IPS-15b (cell line): ENCODE results near the gene DNAI1.

ENCODE experiments used
- H3K27me3 ChIP-seq: one replicate; pipeline ENCODE4 v1.6.1; 2013; ENCODE audit warnings: low read length; ENCODE audit not compliant: control insufficient read depth, insufficient read depth
- H3K36me3 ChIP-seq: one replicate; pipeline ENCODE4 v1.6.1; 2013; ENCODE audit warnings: low read length; ENCODE audit not compliant: control insufficient read depth, insufficient read depth
- H3K4me1 ChIP-seq: one replicate; pipeline ENCODE4 v1.6.1; 2013; ENCODE audit warnings: mild to moderate bottlenecking, low read length; ENCODE audit not compliant: control insufficient read depth, insufficient read depth
- H3K4me3 ChIP-seq: one replicate; pipeline ENCODE4 v1.5.1; 2013; ENCODE audit warnings: low read depth, low read length
- H3K9ac ChIP-seq: one replicate; pipeline ENCODE4 v1.6.1; 2013; ENCODE audit warnings: low read depth, mild to moderate bottlenecking, low read length
- H3K9me3 ChIP-seq: one replicate; pipeline ENCODE4 v1.6.1; 2013; ENCODE audit warnings: mild to moderate bottlenecking, low read length; ENCODE audit not compliant: control insufficient read depth, insufficient read depth

DNAI1 gene

DNA sequence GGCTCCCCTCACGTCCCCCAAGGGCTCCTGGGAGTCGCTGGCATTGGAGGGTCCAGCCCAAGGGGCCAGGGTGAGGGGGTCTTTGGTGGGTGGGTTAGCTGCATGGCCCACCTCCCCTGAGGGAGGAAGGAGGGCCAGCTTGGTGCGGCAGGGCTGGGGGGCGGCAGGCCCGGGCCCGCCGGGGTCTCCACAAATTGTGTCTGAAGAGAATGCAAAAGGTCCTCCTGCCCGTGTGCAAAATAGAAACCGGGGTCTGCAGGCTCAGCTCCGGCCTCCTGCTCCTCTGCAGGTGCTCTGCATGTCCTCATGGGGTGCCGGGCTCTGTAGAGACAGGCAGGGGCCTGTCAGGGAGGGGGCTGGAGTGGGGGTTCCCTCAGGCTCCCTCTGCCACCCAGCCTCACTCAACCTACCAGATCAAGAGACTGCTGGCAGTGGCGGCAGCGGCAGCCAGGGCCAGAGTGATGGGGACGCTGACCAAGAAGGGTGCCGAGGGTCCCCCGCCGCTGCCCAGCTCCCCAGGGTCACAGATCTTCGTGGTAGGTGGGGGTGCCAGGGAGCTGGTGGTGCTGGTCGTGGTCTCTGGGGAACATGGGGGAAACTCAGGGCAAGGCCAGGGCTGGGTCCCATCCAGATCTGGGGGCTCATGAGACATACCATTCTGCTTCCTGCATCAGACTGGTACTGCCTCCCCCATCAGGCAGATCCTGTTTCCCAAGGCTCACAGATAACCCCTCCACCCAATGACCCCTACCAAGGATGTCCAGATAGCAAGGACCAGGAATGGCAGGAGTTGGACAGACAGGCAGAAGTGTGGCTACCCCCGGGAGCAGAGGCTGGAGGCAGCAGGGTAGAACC lies 93.4 kb downstream of the DNAI1 start:
- H3K9ac ChIP-seq: no peak overlapping the region
- no peak overlapping the region for H3K4me3 ChIP-seq
- no peaks in the 10 kb centered on the region for H3K36me3 ChIP-seq
- no peaks in the 10 kb centered on the region for H3K9me3 ChIP-seq
- H3K4me1 ChIP-seq: peaks cover 13% of the 10 kb centered on the region
- peaks cover 3% of the 10 kb centered on the region for H3K27me3 ChIP-seq

DNA sequence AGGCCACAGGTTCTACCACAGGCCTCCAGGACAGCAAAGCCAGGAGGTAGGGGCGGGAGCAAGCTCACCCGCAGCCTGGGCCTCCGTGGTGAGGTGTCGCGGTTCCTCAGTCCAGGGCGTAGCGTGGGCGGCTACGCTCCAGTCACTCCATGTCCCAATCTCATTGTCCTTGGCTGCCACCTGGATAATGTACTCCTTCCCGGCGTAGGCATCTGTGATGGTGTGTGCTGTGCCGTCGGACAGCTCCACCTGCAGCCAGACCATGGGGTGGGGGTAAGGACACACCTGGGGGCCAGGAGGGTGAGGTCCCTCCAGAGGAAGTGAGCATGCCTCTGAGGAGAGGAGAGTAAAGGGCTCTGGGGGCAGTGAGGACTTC lies 94.0 kb downstream of the DNAI1 start:
- Histone ChIP-seq H3K9me3 (no peaks in the 10 kb centered on the region), H3K36me3 (no peaks in the 10 kb centered on the region), H3K27me3 (peaks cover 3% of the 10 kb centered on the region), H3K4me1 (peaks cover 13% of the 10 kb centered on the region), H3K4me3 (no peak overlapping the region), H3K9ac (no peak overlapping the region)

- Histone ChIP-seq H3K9me3 (no peaks in the 10 kb centered on the region), H3K27me3 (peaks cover 3% of the 10 kb centered on the region), H3K36me3 (no peaks in the 10 kb centered on the region), H3K9ac (no peak overlapping the region), H3K4me1 (peaks cover 13% of the 10 kb centered on the region), H3K4me3 (no peak overlapping the region)
Measured at GRCh38 chr9:34552986-34553385, 94.4 kb downstream of the DNAI1 start.

DNA sequence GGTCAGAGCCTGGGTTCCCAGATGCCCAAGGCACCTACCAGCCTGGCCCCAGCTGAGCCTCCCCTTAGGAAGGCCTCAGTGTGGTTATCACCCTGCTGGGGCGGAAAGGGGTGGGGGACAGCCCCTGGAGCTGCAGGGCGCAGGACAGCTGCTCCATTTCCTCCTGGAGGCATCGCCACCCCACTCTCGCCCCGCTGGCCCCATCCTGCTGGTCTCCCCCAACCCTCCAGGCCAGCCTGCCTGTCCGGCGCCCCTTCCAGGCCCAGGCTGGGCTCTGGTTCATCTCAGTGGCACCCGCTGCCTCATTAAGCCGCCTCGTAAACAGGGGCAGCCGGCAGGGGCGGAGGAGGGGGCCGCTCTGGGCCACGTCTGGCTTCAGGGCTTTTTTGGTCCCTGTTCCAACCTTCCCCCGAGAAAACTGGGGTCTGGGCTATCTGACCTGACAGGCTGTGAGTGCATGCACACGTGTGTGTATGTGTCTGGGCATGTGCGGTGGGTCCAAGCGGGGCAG lies 95.0 kb downstream of the DNAI1 start:
- Histone ChIP-seq H3K4me1 (peaks cover 13% of the 10 kb centered on the region), H3K36me3 (no peaks in the 10 kb centered on the region), H3K27me3 (no peaks in the 10 kb centered on the region), H3K9ac (no peak overlapping the region), H3K9me3 (no peaks in the 10 kb centered on the region), H3K4me3 (no peak overlapping the region)

- Histone ChIP-seq H3K4me1 (peaks cover 13% of the 10 kb centered on the region), H3K9me3 (no peaks in the 10 kb centered on the region), H3K4me3 (no peak overlapping the region), H3K36me3 (no peaks in the 10 kb centered on the region), H3K9ac (no peak overlapping the region), H3K27me3 (no peaks in the 10 kb centered on the region)
Measured at GRCh38 chr9:34554211-34555001, 95.8 kb downstream of the DNAI1 start.

DNA sequence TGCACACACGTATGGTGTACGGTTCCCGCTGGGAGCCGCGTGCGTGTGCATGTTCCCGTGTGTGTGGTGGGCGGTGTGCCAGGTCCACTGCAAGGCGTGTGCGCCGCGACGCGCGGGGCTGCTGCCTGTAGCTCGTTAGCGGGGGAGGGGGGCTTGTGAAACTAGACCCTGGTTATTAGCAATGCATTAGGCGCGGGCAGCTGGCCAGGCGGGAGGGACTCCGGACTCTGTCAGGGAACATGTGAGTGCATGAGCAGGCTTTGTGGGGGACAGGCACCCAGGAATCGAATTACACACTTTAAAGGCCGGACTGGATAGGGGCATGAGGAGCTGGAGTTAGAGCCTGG lies 96.4 kb downstream of the DNAI1 start:
- no peaks in the 10 kb centered on the region for H3K27me3 ChIP-seq
- H3K4me3 ChIP-seq: no peak overlapping the region

DNA sequence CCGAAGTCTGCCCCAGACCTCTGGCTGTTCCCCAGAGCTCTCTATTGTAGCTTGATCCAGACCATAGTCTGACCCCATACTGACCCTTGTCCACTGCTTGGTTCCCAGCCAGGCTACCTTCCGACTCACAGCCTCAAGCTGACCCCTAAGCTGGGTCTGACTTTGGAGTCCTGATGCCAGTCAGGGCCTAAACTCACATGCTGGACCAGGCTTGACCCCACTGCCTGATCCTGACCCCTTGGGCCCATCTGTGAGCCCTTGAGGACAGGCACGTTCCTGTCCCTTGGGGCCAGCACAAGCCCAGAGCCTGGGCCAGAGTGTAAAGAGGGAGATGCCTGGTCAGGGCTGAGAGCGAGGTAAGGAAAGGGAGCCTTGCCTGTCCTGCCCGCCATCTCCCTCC lies 96.9 kb downstream of the DNAI1 start:
- Histone ChIP-seq H3K36me3 (no peaks in the 10 kb centered on the region), H3K4me3 (no peak overlapping the region), H3K9me3 (no peaks in the 10 kb centered on the region), H3K27me3 (no peaks in the 10 kb centered on the region), H3K4me1 (peaks cover 17% of the 10 kb centered on the region), H3K9ac (no peak overlapping the region)

More for the DNA sequence above, 96.4 kb downstream of the DNAI1 start:
- H3K36me3 ChIP-seq: no peaks in the 10 kb centered on the region
- H3K4me1 ChIP-seq: peaks cover 13% of the 10 kb centered on the region
- no peak overlapping the region for H3K9ac ChIP-seq
- no peaks in the 10 kb centered on the region for H3K9me3 ChIP-seq

DNA sequence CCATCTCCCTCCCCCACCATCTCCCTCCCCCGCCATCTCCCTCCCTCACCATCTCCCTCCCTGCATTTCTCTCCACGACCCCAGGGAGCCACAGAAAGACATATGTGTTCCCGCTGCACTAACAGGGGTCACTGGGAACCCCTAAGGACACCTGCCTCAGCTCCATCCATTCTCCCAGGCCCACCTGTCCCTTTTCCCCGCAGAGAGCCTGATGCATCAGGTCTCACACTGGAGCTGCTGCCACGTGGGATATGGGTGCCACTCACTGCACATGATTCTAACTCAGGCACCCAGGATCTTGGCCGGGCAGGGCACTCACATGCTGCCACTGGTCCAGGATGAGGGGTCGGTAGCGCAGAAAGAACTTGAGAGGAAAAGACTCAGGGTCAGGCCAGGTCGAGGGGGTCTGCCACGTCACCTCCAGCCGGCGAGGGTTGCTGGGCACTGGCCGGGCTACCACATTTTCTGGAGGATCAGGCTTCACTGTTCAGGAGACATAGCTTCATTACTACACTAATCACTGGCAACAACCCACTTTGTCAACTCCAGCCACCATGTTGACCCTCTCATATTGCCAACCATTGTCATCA lies 97.4 kb downstream of the DNAI1 start:
- no peak overlapping the region for H3K4me3 ChIP-seq
- no peak overlapping the region for H3K9ac ChIP-seq
- no peaks in the 10 kb centered on the region for H3K9me3 ChIP-seq
- no peaks in the 10 kb centered on the region for H3K27me3 ChIP-seq
- H3K4me1 ChIP-seq: peaks cover 17% of the 10 kb centered on the region
- no peaks in the 10 kb centered on the region for H3K36me3 ChIP-seq

DNA sequence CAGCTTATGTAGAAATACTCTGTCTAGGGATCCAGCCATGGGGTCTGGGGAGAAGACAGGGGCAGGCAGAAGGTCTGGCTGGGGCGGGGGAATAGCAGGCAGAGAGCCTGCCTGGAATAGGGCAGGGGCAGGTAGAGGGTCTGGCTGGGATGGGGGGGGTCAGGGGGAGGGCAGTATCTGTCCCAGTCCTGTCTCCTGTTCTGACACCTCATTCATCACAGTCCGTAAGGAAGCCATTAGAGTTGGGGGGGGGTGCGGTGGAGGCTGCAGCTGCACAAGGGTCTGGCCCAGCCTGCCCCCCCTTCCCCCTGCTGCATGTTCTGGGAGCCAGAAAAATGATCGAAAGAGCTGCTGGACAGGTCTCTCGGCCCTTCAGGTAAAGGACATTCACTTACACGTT lies 98.3 kb downstream of the DNAI1 start:
- no peak overlapping the region for H3K9ac ChIP-seq
- peaks cover 17% of the 10 kb centered on the region for H3K4me1 ChIP-seq
- H3K36me3 ChIP-seq: no peaks in the 10 kb centered on the region
- no peak overlapping the region for H3K4me3 ChIP-seq
- H3K27me3 ChIP-seq: no peaks in the 10 kb centered on the region
- H3K9me3 ChIP-seq: no peaks in the 10 kb centered on the region

DNA sequence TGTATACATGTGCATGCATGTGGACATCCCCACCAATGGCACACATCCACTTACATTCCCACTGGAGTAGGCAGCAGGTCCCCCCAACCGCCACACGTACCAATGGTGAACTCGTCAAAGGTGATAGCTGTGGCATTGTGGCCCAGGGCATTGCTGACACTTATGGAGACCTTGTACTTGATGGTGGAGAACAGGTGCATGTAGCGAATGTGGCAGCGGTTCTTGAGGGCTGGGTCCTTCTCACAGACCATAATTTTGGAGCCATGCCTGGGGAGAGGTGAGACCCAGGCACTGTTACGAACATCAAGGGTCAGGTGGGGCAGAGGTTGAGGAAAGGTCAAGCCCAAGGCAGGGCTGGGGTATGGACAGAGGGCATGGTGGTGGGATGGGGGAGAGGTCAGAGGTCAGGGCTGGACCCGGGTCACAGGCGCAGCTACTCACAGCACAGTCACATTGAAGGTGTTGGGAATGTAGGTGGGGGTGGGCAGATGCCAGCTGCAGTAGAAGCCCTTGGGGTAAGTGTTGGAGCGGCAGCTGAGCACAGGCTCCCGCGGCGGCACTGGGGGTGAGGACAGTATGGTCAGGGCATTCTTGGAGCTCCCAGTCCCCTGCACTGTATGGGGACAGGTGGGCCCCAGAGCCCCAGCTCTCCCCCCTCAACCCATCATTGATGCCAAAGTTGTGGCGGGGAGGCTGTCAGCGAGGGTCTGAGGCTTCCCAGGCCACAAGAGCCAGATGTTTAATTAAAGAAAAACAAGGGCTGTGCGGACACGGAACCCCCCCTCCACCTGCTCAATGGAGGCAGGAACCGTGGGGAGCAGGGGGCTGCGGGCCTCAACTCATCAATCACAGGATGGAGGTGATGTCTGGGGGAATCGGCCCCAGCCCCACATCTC lies 99.1 kb downstream of the DNAI1 start:
- Histone ChIP-seq H3K27me3 (no peaks in the 10 kb centered on the region), H3K9me3 (no peaks in the 10 kb centered on the region), H3K9ac (no peak overlapping the region), H3K36me3 (no peaks in the 10 kb centered on the region), H3K4me3 (no peak overlapping the region), H3K4me1 (peaks cover 17% of the 10 kb centered on the region)

DNA sequence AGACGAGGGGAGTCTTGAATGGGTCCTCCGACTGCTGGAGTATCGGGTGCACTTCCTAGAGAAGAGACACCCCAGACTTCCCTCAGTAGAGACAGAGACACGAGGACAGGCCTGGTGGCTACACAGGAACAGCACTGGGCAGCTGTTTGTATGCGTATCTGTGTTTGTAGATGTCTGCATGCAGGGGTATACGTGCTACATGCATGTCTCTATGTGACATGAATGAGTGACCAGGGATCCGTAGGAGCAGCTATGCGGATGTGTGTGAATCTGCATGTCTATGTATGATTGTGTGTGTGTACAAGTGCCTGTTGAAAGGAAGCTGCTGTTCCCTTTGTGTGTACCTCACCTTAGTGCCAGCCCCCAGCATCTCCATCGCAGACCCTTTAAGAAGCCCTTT lies 99.8 kb downstream of the DNAI1 start:
- H3K9me3 ChIP-seq: no peaks in the 10 kb centered on the region
- no peaks in the 10 kb centered on the region for H3K36me3 ChIP-seq
- H3K4me1 ChIP-seq: peaks cover 17% of the 10 kb centered on the region
- peaks cover 3% of the 10 kb centered on the region for H3K27me3 ChIP-seq
- H3K9ac ChIP-seq: no peak overlapping the region
- no peak overlapping the region for H3K4me3 ChIP-seq
